ENCODE results near the gene VPS26B.
A peak's percentile ranks its signal among the peaks of the same experiment; 100 is the strongest.

The VPS26B gene

GRCh38 chr11:134257101-134257500 is 32.6 kb downstream of the VPS26B start:
- DNase-seq (ENCODE audit: extremely low read depth in 1 of 2, low read depth in 1 of 2) = no peak

- DNase-seq (ENCODE audit: extremely low read depth in 1 of 2, low read depth in 1 of 2) = no peak
Observed at GRCh38 chr11:134258577-134258976, 34.1 kb downstream of the VPS26B start.

- DNase-seq (ENCODE audit: extremely low read depth in 1 of 2, low read depth in 1 of 2) = no peak
Observed at GRCh38 chr11:134260503-134260902, 36.0 kb downstream of the VPS26B start.

- DNase-seq (ENCODE audit: extremely low read depth in 1 of 2, low read depth in 1 of 2) = no peak
Observed at GRCh38 chr11:134260983-134261382, 36.5 kb downstream of the VPS26B start.

GRCh38 chr11:134261626-134262488 is 37.4 kb downstream of the VPS26B start:
- no peak for DNase-seq (ENCODE audit: extremely low read depth in 1 of 2, low read depth in 1 of 2)

GRCh38 chr11:134264966-134265764 is 40.7 kb downstream of the VPS26B start:
- DNase-seq (ENCODE audit: extremely low read depth in 1 of 2, low read depth in 1 of 2) = no peak

- DNase-seq (ENCODE audit: extremely low read depth in 1 of 2, low read depth in 1 of 2) = no peak
Observed at GRCh38 chr11:134266440-134266839, 42.0 kb downstream of the VPS26B start.

GRCh38 chr11:134266841-134267251 is 42.4 kb downstream of the VPS26B start:
- DNase-seq (ENCODE audit: extremely low read depth in 1 of 2, low read depth in 1 of 2) = no peak

- DNase-seq (ENCODE audit: extremely low read depth in 1 of 2, low read depth in 1 of 2) = no peak
Observed at GRCh38 chr11:134267461-134267860, 43.0 kb downstream of the VPS26B start.

GRCh38 chr11:134267966-134268365 is 43.5 kb downstream of the VPS26B start:
- DNase-seq (ENCODE audit: extremely low read depth in 1 of 2, low read depth in 1 of 2) = no peak

GRCh38 chr11:134270250-134270714 is 45.8 kb downstream of the VPS26B start:
- no peak for DNase-seq (ENCODE audit: extremely low read depth in 1 of 2, low read depth in 1 of 2)

GRCh38 chr11:134271978-134272377 is 47.5 kb downstream of the VPS26B start:
- DNase-seq (ENCODE audit: extremely low read depth in 1 of 2, low read depth in 1 of 2) = no peak

- no peak for DNase-seq (ENCODE audit: extremely low read depth in 1 of 2, low read depth in 1 of 2)
Observed at GRCh38 chr11:134272381-134273316, 48.2 kb downstream of the VPS26B start.

GRCh38 chr11:134273317-134273712 is 48.8 kb downstream of the VPS26B start:
- no peak for DNase-seq (ENCODE audit: extremely low read depth in 1 of 2, low read depth in 1 of 2)

GRCh38 chr11:134275188-134275533 is 50.7 kb downstream of the VPS26B start:
- DNase-seq (ENCODE audit: extremely low read depth in 1 of 2, low read depth in 1 of 2) = no peak

- peak; percentile 51 to 67 for DNase-seq (ENCODE audit: extremely low read depth in 1 of 2, low read depth in 1 of 2)
Observed at GRCh38 chr11:134275534-134276395, 51.3 kb downstream of the VPS26B start, which contains the start of gene GLB1L3. Gene GLB1L3, plus strand, starts transcription at chr11:134276379. Its CDS starts 362 bp downstream, at chr11:134276741.

- DNase-seq (ENCODE audit: extremely low read depth in 1 of 2, low read depth in 1 of 2) = no peak
Observed at GRCh38 chr11:134276396-134277182, 52.1 kb downstream of the VPS26B start.

GRCh38 chr11:134277183-134278001 is 52.9 kb downstream of the VPS26B start:
- DNase-seq (ENCODE audit: extremely low read depth in 1 of 2, low read depth in 1 of 2) = no peak
